GM18858 (cell line): ENCODE data around the gene ATP4B.
"Not testable (repeated sequence)": the region's sequence is repeated elsewhere in the genome, so short reads cannot be mapped to it uniquely, and the experiment has no call there.

Experiments
- ATAC-seq: cut with Tn5 transposase; IDR thresholded peaks from one replicate; pipeline ENCODE4 v1.9.1; 2021; ENCODE audit not compliant: unreplicated experiment

The ATP4B gene

GRCh38 chr13:113627136-113627535 is 30.9 kb downstream of the ATP4B start:
- ATAC-seq: no peak

- no peak for ATAC-seq
Measured at GRCh38 chr13:113625965-113626721, 31.9 kb downstream of the ATP4B start.

DNA sequence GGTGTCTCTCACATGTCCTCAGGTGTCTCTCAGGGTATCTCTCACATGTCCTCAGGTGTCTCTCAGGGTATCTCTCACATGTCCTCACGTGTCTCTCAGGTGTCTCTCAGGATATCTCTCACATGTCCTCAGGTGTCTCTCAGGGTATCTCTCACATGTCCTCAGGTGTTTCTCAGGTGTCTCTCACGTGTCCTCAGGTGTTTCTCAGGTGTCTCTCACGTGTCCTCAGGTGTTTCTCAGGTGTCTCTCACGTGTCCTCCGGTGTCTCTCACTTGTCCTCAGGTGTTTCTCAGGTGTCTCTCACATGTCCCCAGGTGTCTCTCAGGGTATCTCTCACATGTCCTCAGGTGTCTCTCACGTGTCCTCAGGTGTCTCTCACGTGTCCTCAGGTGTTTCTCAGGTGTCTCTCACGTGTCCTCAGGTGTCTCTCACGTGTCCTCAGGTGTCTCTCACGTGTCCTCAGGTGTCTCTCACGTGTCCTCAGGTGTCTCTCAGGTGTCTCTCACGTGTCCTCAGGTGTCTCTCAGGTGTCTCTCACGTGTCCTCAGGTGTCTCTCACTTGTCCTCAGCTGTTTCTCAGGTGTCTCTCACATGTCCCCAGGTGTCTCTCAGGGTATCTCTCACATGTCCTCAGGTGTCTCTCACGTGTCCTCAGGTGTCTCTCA is 33.2 kb downstream of the ATP4B start:
- not testable (repeated sequence) for ATAC-seq

DNA sequence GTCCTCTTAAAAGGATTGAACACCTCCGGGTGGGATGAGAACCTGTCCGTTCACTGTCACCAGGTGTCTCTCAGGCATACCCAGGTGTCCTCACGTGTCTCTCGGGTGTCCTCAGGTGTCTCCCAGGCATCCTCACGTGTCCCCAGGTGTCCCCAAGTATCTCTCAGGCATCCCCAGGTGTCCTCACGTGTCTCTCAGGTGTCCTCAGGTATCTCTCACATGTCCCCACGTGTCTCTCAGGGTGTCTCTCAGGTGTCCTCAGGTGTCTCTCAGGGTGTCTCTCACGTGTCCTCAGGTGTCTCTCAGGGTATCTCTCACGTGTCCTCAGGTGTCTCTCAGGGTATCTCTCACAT is 33.8 kb downstream of the ATP4B start:
- ATAC-seq: no peak

GRCh38 chr13:113623491-113624234 is 34.3 kb downstream of the ATP4B start:
- no peak for ATAC-seq

GRCh38 chr13:113622791-113623490 is 35.1 kb downstream of the ATP4B start:
- ATAC-seq: no peak

DNA sequence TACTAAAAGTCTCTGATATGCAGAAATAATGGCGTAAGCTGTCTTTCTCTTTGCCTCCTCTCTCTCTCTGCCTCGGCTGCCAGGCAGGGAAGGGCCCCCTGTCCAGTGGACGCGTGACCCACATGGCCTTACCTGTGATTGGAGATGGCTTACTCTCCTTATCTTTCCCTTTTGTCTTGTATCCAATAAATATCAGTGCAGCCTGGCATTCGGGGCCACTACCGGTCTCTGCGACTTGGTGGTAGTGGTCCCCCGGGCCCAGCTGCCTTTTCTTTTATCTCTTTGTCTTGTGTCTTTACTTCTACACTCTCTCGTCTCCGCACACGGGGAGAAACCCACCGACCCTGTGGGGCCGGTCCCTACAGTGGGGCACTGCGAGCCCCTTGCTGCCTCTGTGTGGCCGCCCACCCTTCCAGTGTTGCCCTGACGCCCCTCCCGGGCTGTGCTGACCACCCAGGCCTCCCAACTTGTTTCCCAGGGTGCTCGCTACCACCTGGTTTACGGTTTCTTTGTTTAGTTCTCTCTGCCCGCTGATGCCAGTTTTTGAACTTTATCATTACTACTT is 35.9 kb downstream of the ATP4B start:
- ATAC-seq: not testable (repeated sequence)

DNA sequence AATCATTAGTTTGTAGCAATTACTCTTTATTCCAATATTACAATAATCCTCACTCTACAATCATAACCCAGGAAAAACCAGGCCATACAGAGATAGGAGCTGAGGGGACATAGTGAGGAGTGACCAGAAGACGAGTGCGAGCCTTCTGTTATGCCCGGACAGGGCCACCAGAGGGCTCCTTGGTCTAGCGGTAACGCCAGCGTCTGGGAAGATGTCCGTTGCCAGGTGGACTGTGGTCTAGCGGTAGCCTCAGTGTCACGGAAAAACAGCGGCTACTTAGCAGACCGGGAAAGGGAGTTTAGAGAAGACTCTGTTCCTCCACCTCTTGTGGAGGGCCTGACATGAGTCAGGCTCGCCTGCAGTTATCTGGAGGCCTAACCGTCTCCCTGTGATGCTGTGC is 36.5 kb downstream of the ATP4B start:
- ATAC-seq: not testable (repeated sequence)

- no peak for ATAC-seq
Measured at GRCh38 chr13:113621046-113621445, 37.0 kb downstream of the ATP4B start.

DNA sequence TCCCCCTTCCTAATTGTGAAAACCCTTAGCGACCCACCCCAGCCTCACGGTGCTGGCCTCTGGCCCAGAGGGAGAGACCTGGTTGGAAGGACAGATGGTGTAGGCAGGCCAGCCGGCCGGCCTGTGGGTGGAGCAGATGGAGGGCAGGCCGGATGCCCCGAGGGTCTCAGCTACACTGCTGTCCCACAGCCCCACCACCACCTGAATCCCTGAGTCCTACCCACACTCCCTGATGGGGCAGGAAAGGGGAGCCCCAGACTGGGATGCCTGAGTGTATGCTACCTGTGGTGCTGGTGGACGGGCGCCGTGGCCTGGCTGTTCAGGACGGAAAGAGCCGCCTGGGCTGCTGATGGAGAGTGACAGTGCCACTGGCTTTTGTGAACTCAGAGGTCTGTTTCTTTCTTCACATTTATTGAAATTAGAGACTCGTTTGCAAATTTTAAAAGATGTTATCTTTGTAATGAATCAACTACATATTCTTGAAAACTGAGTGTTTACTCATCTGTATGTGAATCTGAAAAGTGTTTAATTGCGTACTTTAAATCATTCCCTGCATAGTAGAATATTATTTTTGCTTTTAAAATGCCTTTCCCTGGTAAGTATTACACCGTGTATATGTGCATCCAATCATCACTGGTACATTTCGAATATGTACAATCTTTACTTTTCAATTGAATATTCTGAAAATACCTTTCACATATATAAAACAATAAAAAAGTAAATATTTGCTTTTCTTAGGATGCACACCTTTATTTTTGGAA is 37.8 kb downstream of the ATP4B start:
- no peak for ATAC-seq

GRCh38 chr13:113618455-113618854 is 39.5 kb downstream of the ATP4B start:
- no peak for ATAC-seq

DNA sequence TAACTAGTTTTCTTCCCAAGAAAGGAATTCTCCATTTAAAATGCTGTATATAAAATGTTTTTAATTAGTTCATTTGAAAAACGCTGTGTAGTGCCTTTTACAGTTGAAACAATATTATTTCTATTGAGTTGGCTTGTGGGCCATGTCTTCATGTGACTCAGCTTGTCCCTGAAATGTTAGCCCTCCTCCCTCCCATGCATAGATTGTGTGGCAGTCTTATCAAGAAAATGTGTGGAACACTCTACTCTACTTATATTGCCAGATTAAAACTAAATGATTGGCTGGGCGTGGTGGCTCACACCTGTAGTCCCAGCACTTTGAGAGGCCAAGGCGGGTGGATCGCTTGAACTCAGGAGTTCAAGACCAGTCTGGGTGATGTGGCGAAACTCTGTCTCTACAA is 40.0 kb downstream of the ATP4B start:
- ATAC-seq: no peak

DNA sequence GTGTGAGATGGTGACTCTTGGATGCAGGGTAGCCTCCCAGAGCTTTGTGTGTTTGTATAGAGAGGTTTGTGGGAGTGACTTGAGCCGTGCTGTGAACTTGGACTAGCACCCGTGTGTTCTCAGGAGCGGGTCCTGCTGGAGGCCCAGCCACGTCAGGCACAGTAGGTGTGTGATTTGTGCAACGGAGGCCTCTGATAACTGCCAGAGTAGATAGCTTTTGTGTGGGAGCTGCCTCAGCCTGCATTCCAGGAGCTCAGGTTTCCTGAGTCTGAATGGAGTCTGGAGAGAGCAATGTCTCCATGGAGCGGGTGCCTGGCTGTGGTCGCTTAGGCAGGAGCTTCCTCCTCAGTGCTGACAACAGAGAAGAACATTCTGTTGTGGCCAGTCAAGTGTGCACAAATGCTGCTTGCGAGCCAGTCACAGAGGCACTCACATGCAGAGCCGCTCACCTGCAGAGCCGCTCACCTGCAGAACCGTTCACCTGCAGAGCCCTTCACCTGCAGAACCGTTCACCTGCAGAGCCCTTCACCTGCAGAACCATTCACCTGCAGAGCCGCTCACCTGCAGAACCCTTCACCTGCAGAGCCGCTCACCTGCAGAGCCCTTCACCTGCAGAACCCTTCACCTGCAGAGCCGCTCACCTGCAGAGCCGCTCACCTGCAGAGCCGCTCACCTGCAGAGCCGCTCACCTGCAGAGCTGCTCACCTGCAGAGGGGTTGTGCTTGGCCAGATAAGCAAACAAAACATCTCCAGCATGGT is 40.8 kb downstream of the ATP4B start:
- no peak for ATAC-seq

DNA sequence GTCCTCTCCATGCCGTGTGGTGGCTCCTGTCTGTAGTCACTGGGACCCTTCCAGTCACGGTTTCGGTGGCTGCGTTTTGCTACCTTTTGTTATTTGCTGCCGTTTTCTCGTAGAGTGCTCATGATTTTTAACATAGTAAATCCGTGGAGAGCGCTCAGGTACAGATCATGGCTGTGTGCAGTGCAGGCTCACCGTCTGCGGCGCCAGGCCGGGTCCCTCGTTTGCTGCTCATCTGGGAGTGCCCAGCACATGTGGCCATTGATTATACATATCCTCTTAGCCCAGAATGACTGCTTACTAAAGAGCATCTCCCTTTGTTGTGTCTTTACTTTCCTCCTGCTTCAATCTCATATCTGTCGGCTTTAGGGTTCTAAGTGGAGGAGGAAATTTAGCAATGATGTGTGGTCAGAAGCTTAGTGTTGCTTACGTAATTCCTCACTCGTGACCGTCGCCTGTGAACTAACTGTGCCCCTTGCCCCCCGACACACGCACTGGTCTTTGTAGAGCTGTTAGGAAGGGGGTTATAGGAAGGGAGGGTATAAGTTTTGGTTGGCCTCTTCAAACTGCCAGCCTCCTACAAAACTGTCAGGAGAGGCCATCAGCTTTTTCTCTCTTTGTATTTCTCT is 41.6 kb downstream of the ATP4B start:
- no peak for ATAC-seq

DNA sequence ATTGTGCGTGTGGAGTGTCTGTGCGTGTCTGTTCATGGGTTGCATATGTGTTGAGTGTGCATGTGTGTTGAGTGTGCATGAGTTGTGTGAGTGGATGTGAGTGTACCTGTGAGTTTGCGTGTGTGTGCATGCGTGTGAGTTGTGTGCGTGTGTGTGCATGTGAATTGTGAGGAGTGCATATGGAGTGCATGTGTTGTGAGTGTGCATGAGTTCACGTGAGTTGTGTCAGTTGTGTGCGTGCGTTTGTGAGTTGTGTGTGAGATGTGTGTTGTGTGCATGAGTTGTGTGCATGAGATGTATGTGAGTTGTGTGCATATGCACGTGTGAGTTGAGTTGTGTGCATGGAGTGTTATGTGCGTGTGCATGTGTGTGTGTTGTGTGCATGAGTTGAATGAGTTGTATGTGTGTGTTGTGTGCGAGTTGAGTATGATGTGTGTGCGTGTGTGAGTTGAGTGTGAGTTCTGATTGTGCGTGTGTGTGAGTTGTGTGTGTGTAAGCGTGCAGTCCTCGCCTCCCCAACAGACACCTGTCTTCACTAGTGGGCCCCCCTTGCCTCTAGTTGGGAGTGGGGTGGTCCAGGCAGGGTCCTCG is 44.1 kb downstream of the ATP4B start:
- no peak for ATAC-seq

DNA sequence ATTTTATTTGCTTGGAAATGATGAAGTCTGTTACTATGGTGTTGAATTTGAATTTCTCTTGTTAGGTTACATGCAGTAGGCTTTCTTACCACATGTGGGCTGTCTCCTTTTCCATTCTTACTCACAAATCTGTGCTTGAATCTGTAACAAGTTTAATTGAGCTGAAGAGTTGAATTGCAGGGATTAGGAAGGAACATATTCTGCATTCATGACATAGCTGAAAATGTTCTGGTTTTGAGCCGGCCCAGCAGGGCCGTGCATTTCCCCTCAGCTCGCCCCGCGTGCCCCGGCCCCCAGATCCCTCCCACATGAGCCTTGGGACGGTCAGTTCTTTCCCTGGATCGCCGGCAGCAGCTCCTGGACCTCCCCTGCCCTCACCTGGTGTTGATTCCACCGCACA is 45.4 kb downstream of the ATP4B start:
- no peak for ATAC-seq

GRCh38 chr13:113611996-113612395 is 46.0 kb downstream of the ATP4B start:
- ATAC-seq: no peak

GRCh38 chr13:113610266-113610665 is 47.7 kb downstream of the ATP4B start:
- no peak for ATAC-seq

DNA sequence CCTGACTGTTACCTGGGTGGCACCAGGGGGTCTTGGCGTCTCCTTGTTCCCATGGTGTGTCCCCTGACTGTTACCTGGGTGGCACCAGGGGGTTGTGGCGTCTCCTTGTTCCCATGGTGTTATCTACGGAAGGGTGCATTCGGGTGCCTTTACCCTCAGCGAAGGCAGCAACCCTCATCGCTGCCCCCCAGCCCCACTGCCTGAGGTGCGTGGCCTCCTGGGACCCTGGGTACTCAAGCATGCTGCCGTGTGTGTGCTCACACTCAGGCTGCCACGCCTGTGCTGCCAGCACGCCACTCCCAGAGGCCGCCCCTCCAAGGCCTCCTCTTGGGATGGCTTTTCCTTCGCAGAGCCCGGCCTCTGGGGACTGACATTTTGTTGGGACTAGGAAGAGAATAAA is 48.4 kb downstream of the ATP4B start:
- ATAC-seq: no peak
